ENCODE measurements around the gene RDH8. TPM values are rescaled to one million over a fixed set of nuclear protein-coding genes. Genes with fewer than 3 reads are reported as not detected.
"Not testable (repeated sequence)": the region's sequence is repeated elsewhere in the genome, so short reads cannot be mapped to it uniquely, and the experiment has no call there.

The RDH8 gene
- total RNA-seq, 4 donors from 2014 or later: not detected

DNA sequence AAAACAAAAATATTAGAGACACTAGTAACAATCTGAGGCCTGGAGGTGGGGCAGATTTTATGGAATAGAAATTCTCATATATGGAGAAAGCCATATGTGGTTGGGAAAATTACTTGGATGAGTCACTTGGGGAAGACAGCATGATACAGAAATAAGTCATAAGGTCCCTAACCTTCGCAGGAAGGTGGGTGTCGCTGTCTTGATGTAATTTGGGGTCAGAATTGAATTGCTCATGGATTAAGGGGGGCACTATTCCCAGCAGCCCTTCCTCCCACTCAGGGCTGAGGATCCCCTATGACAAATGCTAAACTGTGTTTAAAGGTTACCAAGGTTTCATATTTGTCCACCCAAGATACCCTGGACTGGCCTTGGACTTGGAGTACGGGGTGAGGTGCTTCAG lies 5.0 kb downstream of the RDH8 start:
- Histone ChIP-seq H3K36me3 (no peaks in the 10 kb centered on the region), H3K4me1 (no peaks in the 10 kb centered on the region), H3K9me3 (no peaks in the 10 kb centered on the region), H3K27ac (no peak overlapping the region), H3K4me3 (no peak overlapping the region), H3K27me3 (no peaks in the 10 kb centered on the region)
- DNase-seq: no peak
- no peak for TF ChIP-seq POLR2A (IDR thresholded peaks at IDR 0.05)
- TF ChIP-seq, protein P1, sequence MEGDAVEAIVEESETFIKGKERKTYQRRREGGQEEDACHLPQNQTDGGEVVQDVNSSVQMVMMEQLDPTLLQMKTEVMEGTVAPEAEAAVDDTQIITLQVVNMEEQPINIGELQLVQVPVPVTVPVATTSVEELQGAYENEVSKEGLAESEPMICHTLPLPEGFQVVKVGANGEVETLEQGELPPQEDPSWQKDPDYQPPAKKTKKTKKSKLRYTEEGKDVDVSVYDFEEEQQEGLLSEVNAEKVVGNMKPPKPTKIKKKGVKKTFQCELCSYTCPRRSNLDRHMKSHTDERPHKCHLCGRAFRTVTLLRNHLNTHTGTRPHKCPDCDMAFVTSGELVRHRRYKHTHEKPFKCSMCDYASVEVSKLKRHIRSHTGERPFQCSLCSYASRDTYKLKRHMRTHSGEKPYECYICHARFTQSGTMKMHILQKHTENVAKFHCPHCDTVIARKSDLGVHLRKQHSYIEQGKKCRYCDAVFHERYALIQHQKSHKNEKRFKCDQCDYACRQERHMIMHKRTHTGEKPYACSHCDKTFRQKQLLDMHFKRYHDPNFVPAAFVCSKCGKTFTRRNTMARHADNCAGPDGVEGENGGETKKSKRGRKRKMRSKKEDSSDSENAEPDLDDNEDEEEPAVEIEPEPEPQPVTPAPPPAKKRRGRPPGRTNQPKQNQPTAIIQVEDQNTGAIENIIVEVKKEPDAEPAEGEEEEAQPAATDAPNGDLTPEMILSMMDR (IDR thresholded peaks at IDR 0.05): no peak

GRCh38 chr19:10018786-10019185 lies 5.5 kb downstream of the RDH8 start:
- DNase-seq: no peak
- H3K4me3 ChIP-seq: no peak overlapping the region
- no peaks in the 10 kb centered on the region for H3K36me3 ChIP-seq
- H3K27ac ChIP-seq: no peak overlapping the region
- TF ChIP-seq, protein P1 (IDR thresholded peaks at IDR 0.05): no peak
- TF ChIP-seq POLR2A (IDR thresholded peaks at IDR 0.05): no peak
- H3K4me1 ChIP-seq: no peaks in the 10 kb centered on the region
- H3K27me3 ChIP-seq: no peaks in the 10 kb centered on the region
- no peaks in the 10 kb centered on the region for H3K9me3 ChIP-seq

DNA sequence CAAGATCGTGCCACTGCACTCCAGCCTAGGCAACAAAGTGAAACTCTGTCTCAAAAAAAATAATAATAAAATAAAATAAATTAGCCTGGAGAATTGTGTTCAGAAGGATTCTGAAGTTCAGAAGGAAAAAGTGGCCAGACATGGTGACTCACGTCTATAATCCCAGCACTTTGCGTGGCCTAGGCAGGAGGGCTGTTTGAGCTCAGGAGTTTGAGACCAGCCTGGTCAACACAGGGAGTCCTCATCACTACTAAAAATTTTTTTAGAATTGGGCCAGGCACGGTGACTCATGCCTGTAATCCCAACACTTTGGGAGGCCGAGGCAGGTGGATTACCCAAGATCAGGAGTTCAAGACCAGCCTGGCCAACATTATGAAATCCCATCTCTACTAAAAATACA lies 6.0 kb downstream of the RDH8 start:
- TF ChIP-seq POLR2A (IDR thresholded peaks at IDR 0.05): no peak
- TF ChIP-seq, protein P1 (IDR thresholded peaks at IDR 0.05): no peak
- no peaks in the 10 kb centered on the region for H3K4me1 ChIP-seq
- no peak overlapping the region for H3K4me3 ChIP-seq
- H3K27ac ChIP-seq: no peak overlapping the region
- H3K27me3 ChIP-seq: no peaks in the 10 kb centered on the region
- H3K36me3 ChIP-seq: no peaks in the 10 kb centered on the region
- DNase-seq: no peak
- no peaks in the 10 kb centered on the region for H3K9me3 ChIP-seq

GRCh38 chr19:10020851-10021250 lies 7.6 kb downstream of the RDH8 start:
- TF ChIP-seq POLR2A (IDR thresholded peaks at IDR 0.05): no peak
- TF ChIP-seq, protein P1 (IDR thresholded peaks at IDR 0.05): no peak
- no peaks in the 10 kb centered on the region for H3K4me1 ChIP-seq

GRCh38 chr19:10021446-10021845 lies 8.2 kb downstream of the RDH8 start:
- no peak for TF ChIP-seq POLR2A (IDR thresholded peaks at IDR 0.05)
- TF ChIP-seq, protein P1 (IDR thresholded peaks at IDR 0.05): no peak
- Histone ChIP-seq H3K36me3 (no peaks in the 10 kb centered on the region), H3K4me3 (no peak overlapping the region), H3K27me3 (no peaks in the 10 kb centered on the region), H3K9me3 (no peaks in the 10 kb centered on the region), H3K4me1 (no peaks in the 10 kb centered on the region), H3K27ac (no peak overlapping the region)
- DNase-seq: no peak

More at GRCh38 chr19:10020851-10021250, 7.6 kb downstream of the RDH8 start:
- Histone ChIP-seq H3K9me3 (no peaks in the 10 kb centered on the region), H3K27me3 (no peaks in the 10 kb centered on the region), H3K4me3 (no peak overlapping the region), H3K27ac (no peak overlapping the region), H3K36me3 (no peaks in the 10 kb centered on the region)
- DNase-seq: no peak

DNA sequence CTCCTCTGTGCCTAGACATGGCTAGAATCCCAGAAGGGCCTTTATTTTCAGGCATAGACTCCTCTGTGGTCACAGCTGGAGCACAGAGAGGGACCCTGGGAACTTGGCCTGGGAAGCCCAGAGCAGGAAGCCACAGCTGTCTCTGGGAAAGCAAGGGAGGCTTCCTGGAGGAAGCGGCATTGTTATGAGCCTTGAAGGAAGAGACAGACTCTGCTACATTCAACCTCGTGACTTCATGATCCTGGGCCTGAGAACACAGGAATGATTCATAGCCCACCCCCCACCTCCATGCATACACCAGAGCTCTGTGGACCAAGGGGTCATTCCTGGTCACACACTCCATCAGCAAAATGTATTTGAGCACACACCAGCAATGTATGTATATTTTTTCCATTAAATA lies 8.6 kb downstream of the RDH8 start:
- no peaks in the 10 kb centered on the region for H3K4me1 ChIP-seq
- TF ChIP-seq POLR2A (IDR thresholded peaks at IDR 0.05): no peak
- TF ChIP-seq, protein P1 (IDR thresholded peaks at IDR 0.05): no peak
- no peaks in the 10 kb centered on the region for H3K36me3 ChIP-seq
- no peak overlapping the region for H3K27ac ChIP-seq
- no peaks in the 10 kb centered on the region for H3K9me3 ChIP-seq
- DNase-seq: no peak
- no peaks in the 10 kb centered on the region for H3K27me3 ChIP-seq
- no peak overlapping the region for H3K4me3 ChIP-seq

GRCh38 chr19:10023096-10023495 lies 9.8 kb downstream of the RDH8 start:
- DNase-seq, H3K9me3 ChIP-seq, H3K36me3 ChIP-seq, H3K27me3 ChIP-seq, H3K27ac ChIP-seq, H3K4me1 ChIP-seq, H3K4me3 ChIP-seq: not testable (repeated sequence)
